GM21737 (cell line): ENCODE results near the gene PTPA.
A peak's percentile ranks its signal among the peaks of the same experiment; 100 is the strongest.

Source experiments
- ATAC-seq: cut with Tn5 transposase; IDR thresholded peaks from one replicate; pipeline ENCODE4 v1.9.1; 2021; ENCODE audit warnings: mild to moderate bottlenecking, moderate library complexity; ENCODE audit not compliant: unreplicated experiment

Gene PTPA

GRCh38 chr9:129136446-129137035, 25.3 kb downstream of the PTPA start:
- ATAC-seq, result no peak

DNA sequence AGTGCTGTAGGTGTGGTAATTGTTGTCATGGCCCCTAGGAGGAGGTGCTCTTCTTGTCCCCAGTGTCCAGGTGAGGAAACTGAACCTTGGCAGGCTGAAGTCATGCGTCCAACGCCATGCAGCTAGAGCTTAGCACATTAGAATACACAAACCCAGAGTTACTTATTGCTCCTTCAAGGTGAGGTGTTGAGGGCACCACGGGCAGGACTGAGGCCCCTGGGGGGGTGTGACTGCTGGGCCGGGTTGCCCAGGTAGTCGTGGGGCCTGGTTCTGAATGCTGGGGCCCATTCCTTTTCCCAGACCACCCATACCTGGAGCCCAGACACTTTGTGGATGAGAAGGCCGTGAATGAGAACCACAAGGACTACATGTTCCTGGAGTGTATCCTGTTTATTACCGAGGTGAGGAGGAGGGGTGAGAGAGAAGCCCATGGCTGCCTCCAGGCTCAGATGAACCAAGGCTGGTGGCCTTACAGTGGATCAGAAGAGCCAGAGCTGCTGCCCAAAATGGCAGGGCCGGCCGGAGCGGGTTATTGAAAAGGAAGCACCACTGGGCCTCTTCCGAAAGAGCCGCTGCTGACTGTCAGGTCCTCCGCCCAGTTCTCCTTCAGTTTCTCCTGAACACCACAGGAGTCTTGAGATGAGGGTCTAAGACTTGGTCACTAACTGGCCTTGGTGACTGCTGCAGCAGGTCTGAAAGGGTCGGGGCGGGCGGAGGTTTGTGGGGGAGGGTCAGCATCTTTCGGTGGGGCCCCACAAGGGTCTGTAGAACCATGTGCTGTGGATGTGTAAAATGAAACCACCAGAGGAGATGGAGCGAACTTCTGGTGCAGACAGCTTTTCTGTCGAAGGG, 26.3 kb downstream of the PTPA start:
- no peak for ATAC-seq

GRCh38 chr9:129138144-129138462, 26.9 kb downstream of the PTPA start:
- no peak for ATAC-seq

GRCh38 chr9:129138476-129139232, 27.4 kb downstream of the PTPA start:
- ATAC-seq, result no peak

DNA sequence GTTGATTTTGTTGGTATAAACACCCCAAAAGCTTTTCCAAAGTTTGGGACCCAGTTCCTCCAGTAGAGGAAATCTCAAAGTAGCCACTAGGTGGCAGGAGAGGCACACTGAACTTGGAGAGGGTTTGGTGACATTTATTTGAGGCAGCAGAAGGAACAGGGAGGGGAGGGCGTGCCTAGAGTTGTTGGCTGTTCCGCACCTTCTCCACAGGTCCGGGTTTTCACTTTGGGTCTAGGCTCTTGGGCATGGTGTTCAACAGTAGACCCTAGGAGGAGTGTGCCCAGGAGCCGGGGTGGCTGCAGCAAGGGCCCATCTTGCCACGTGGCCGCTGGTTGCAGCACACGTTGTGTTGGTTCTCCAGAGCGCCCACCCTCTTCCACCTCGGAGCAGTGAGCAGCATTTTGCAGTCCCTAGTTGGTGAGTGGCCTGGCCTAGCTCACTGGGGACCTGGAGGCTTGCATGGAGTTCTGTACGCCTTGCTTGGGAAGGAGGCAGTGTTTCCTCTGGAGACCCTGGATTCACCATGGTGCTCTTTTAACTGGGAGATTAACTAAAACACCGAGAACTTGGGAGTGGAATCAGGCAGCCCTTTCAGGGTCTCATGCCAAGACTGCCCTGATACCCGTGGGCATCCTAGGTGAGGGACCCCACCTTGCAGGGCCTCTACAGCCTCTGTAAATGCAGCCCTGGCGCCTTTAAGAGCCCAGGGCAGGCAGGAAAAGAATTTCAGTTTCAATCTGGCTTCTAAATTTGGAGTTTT, 28.2 kb downstream of the PTPA start:
- ATAC-seq, result peak; percentile 28

DNA sequence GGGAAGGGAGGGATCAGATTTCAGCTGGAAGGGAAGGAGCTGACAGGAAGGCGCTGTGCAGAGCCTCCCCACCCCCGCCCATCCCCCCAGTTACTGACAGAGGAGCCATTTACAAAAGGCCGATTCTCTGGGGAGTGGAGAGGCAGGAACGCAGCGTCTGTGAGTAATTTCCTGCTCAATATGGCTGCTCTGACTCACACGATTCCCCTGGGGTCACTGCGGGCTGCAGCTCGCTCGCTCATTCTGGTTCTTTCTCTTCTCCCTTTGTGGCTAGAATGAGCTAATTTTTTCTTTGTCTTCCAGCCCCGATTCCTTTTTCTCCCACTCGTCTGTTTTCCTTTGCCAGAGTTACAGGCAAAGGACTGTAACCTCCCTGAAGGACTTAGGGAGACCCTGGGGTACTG, 28.8 kb downstream of the PTPA start:
- peak; percentile 51 for ATAC-seq

- peak; percentile 7 for ATAC-seq
These were observed 29.3 kb downstream of the PTPA start for GRCh38 chr9:129140397-129141065.

DNA sequence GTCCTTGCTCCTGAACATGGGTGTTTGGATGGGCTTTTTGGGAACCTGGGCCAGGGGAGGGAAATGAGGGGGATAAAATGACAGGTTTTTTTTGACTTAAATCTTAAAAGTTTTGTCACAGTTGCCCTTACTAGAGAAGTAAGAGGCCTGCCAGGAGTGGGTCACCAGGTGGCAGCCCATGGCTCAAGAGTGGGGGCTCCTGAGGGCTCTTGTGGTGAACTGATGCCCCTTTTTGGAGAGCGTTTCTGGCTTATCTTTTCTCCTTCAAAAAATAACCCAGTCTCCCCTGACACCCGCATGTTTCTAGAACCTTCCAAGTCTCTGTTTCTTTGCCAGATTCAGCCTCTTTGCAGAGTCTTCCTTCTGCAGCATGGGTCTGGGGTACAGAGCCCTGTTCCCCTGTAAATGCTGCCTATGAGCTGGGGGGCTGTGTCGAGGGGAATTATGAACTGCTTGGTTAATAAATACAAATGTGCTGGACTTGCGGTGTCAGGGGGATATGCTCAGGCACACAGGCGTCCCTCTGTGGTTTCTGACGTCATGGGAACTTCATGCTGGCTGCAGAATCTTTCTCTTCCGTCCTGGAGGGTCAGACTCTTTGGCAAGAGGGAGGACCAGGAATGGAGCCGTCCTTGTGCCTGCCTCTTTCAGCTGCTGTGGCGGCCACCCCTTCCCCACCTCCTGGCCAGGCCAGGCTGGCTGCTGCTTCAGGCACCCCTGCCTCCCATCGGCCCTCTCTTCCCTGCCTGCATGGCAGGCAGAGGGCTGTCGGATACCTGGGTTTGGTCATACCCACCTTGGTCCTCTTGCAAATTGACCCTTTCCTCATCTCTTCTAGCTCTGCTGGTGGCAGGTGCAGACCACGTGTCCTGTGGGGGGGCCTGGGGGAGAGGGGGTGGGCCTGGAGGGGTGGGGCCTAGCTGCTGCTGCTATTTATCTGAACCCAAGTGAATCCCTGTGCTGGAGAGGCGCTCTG, 30.1 kb downstream of the PTPA start:
- ATAC-seq, result peak; percentile 26

DNA sequence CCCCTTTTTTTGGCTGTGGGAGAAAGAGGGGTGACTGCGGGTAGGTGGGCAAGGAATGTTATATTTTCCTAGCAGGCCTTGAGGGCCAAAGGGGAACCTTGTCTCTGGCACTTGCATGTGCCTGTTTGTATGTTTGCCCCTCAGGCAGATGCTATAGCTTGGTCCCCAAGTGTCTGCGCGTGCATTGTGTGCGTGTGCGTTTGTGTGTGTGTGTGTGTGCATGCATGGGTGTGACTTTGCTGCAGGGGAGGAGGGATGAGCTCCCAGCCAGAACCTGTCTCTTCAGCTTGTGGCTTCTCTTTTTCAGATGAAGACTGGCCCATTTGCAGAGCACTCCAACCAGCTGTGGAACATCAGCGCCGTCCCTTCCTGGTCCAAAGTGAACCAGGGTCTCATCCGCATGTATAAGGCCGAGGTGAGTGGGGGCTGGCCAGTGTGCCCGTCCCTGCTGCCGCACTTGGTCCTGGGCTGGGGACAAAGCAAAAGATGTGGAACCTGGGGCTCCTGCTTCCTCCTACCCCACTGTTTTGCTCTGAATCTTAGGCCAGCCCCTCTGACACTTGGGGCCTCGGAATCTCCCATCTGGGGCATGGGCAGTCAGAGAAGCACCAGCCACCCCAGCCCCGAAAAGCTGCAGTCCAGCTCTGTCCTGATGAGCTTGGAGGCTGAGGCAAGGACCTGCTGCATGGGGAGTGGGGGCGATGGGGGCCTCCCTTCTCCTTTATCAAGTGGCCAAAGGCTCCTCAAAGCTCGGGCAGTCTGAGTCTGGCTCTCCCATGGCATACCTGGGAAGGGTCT, 31.1 kb downstream of the PTPA start:
- no peak for ATAC-seq

- ATAC-seq, result no peak
These were observed 32.1 kb downstream of the PTPA start for GRCh38 chr9:129143031-129143927.

- ATAC-seq, result no peak
These were observed 34.1 kb downstream of the PTPA start for GRCh38 chr9:129145316-129145715.

GRCh38 chr9:129145841-129146292, 34.7 kb downstream of the PTPA start:
- ATAC-seq, result no peak

DNA sequence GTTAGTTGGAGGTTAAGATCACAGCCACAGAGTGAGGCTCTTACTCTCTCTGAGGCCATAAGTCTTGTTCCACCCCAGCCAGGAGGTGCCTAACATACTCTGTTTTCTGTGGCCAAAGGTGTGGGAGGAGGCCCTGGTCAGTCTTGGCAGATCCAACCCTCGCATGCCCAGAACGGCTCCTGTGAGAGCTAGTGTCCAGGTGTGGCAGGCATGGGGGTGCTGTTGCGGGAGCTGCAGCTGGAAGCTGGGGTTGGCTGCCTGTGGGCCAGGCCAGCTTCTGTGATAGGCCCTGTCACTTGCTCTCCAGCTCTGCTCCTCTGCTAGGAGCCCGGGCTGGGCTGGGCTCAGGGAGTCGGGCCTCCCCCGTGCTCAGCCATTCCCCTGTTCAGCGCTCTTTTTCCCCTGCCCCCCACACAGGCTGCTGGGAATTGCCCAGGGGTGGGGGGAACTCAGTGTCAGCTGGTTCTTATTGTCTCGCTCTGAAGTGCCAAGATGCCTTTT, 35.3 kb downstream of the PTPA start:
- ATAC-seq, result no peak

DNA sequence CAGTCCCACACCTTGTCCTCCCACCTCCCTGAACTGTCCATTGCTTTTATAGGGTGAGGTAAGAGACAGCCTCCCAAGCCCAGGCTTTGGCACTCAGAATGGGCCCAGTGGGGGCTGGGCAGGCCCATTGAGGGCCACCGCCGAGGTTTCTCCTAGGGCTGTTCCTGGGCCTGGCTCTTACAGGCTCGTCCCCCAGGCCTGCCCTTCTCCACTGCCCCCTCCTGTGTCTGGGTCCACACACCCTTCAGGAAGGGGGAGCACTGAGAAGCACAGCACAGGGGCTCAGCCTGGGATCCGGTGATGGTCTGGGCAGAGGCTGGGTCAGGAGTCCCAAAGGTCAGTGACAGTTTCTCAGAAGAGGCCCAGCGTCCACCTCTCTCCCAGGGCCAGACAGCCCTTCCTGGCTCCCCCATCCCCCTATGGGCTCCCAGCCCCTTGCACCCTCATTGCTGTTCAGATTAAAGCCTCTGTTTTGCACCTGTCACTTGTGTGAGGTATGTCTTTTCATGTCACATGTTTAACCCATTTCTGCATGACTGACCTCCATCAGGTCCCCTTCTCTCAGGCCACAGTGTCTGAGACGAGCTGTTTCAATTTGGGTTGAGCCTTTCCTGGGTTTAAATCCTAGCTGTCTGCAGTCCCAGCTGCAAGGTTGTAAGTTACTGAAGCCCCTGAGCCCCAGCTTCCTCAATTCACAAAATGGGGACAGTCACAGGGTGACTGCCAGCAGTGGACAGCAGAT, 37.4 kb downstream of the PTPA start:
- no peak for ATAC-seq

DNA sequence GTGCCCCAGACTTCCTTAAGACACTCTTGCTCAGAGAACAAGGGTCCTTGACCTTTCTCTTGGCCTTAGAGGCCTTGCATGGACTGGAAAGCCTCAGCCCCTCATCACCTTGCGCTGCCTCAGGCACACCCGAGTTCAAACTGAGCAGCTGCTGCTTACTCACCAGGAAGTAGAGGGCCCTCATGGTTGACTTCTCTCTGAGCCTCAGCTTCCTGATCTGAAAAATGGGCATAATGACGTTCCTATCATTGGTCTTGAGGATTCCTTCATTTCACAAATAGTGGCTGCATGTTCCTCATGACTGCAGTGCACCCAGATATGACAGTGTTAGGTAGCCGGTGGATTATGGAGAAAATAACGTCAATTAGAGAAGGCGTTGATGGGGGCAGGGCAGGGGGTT, 38.2 kb downstream of the PTPA start:
- ATAC-seq, result no peak

DNA sequence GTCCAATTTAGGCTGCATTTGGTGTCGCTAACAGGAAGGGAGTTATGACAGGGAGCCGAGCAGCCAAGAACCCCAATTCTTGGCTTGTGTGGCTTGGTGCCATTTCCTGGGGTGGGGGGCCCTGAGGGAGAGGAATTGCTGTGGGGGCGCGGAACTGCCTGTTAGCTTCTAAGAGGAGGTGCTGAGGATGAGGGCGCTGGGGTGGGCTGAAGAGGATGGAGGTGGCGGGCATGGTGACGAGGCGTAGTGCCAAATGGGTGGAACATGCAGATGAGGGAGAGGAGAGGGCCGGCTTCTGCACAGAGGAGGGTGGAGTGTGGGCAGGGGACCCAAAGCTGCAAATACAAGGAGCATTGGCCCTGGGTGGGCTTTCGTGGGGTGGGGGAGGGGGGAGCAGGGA, 38.9 kb downstream of the PTPA start:
- ATAC-seq, result no peak
